K562 (cell line): Measurements from ENCODE around the gene SUPT5H. TPM values are rescaled to one million over a fixed set of nuclear protein-coding genes. Genes with fewer than 3 reads are reported as not detected.

Experiments
- BMI1 ChIP-seq: fragments of 150-350 bp; IDR thresholded peaks from 2 replicates; pipeline ENCODE4 v1.6.1; 2014; ENCODE audit warnings: low read length
- CBX3 ChIP-seq, 2 experiments: IDR thresholded peaks; 1 replicate in 1 of 2; 2 replicates in 1 of 2; pipeline ENCODE4 v1.6.1; 2012; ENCODE audit warnings: inconsistent platforms in 2 of 2, low read length in 2 of 2, borderline replicate concordance in 1 of 2, control low read depth in 1 of 2
- CREB5 ChIP-seq: fragments of 250-450 bp; sonication (Bioruptor Pico); IDR thresholded peaks from 2 replicates; pipeline ENCODE4 v1.5.0; 2020; ENCODE audit warnings: mild to moderate bottlenecking
- EGR1 ChIP-seq: fragments of 450-650 bp; conservative IDR thresholded peaks from 2 replicates; pipeline ENCODE4 v1.6.1; 2017; ENCODE audit warnings: mild to moderate bottlenecking
- ELF2 ChIP-seq: fragments of 250-450 bp; sonication (Bioruptor Pico); IDR thresholded peaks from 2 replicates; pipeline ENCODE4 v1.5.0; 2021; ENCODE audit warnings: mild to moderate bottlenecking
- EZH2 ChIP-seq: IDR thresholded peaks from 2 replicates; pipeline ENCODE4 v1.6.1; 2012; ENCODE audit warnings: low read depth, mild to moderate bottlenecking, inconsistent platforms, low read length, borderline replicate concordance
- ID3 ChIP-seq, 2 experiments: fragments of 250-450 bp in 1 of 2; fragments of 450-650 bp in 1 of 2; sonication (Bioruptor Pico) in 1 of 2; IDR thresholded peaks; 2 replicates each; pipeline versions ENCODE4 v1.6.1 to v1.8.0; 2016 to 2021; ENCODE audit warnings: mild to moderate bottlenecking in 2 of 2, moderate library complexity in 2 of 2, missing compliant biosample characterization in 1 of 2, missing genetic modification characterization in 1 of 2
- MAFF ChIP-seq: IDR thresholded peaks from 2 replicates; pipeline ENCODE4 v1.6.1; 2012; ENCODE audit warnings: low read length, improper control_type of control experiment
- MCM3 ChIP-seq: fragments of 450-650 bp; IDR thresholded peaks from 2 replicates; pipeline ENCODE4 v1.6.1; 2016
- MEF2A ChIP-seq: IDR thresholded peaks from 2 replicates; pipeline ENCODE4 v1.6.1; 2011; ENCODE audit warnings: low read depth, mild to moderate bottlenecking, low read length, moderate library complexity; ENCODE audit not compliant: control insufficient read depth
- MYBL2 ChIP-seq, 2 experiments: fragments of 450-650 bp in 1 of 2; sonication (generic) in 1 of 2; formaldehyde crosslinking in 1 of 2; IDR thresholded peaks; 2 replicates each; pipeline versions ENCODE4 v1.6.1 to v1.8.1; 2017 to 2022; ENCODE audit warnings: borderline replicate concordance in 1 of 2, inconsistent platforms in 1 of 2, low read depth in 1 of 2, mild to moderate bottlenecking in 1 of 2, missing genetic modification reagents in 1 of 2, moderate library complexity in 1 of 2
- NR2C1 ChIP-seq, 2 experiments: fragments of 450-650 bp; IDR thresholded peaks; 2 replicates each; pipeline ENCODE4 v1.6.1; 2017; ENCODE audit warnings: mild to moderate bottlenecking in 2 of 2, antibody characterized with exemption in 1 of 2, inconsistent platforms in 1 of 2, missing compliant biosample characterization in 1 of 2, missing genetic modification characterization in 1 of 2
- PHB2 ChIP-seq: fragments of 450-650 bp; IDR thresholded peaks from 2 replicates; pipeline ENCODE4 v1.6.1; 2017; ENCODE audit warnings: low read depth
- TARDBP ChIP-seq: fragments of 450-650 bp; IDR thresholded peaks from 2 replicates; pipeline ENCODE4 v1.6.1; 2016
- TFAP4 ChIP-seq: sonication (generic); formaldehyde crosslinking; IDR thresholded peaks from 2 replicates; pipeline ENCODE4 v1.8.0; 2022; ENCODE audit warnings: missing genetic modification reagents, mild to moderate bottlenecking, moderate library complexity, borderline replicate concordance
- YY1 ChIP-seq, 3 experiments: IDR thresholded peaks; 2 replicates each; pipeline ENCODE4 v1.6.1; 2011; ENCODE audit warnings: low read length in 2 of 3, mild to moderate bottlenecking in 2 of 3, moderate library complexity in 2 of 3, borderline replicate concordance in 1 of 3, control low read depth in 1 of 3, low read depth in 1 of 3; ENCODE audit not compliant: insufficient read depth in 3 of 3, insufficient replicate concordance in 2 of 3, control insufficient read depth in 1 of 3, insufficient read length in 1 of 3; ENCODE audit errors: extremely low read depth in 1 of 3
- ZBTB17 ChIP-seq: fragments of 450-650 bp; formaldehyde crosslinking; IDR thresholded peaks from 2 replicates; pipeline ENCODE4 v1.4.0; 2020; ENCODE audit warnings: mild to moderate bottlenecking
- ZBTB2 ChIP-seq: fragments of 450-650 bp; IDR thresholded peaks from 2 replicates; pipeline ENCODE4 v1.6.1; 2016; ENCODE audit warnings: antibody characterized with exemption
- ZNF212 ChIP-seq: fragments of 450-650 bp; formaldehyde crosslinking; IDR thresholded peaks from 2 replicates; pipeline ENCODE4 v1.4.0; 2020; ENCODE audit warnings: mild to moderate bottlenecking
- ZNF274 ChIP-seq: IDR thresholded peaks from 2 replicates; pipeline ENCODE4 v1.6.1; 2011; ENCODE audit warnings: low read depth, mild to moderate bottlenecking, low read length, moderate library complexity, borderline replicate concordance
- ZNF668 ChIP-seq: fragments of 250-450 bp; sonication (Bioruptor Pico); IDR thresholded peaks from 2 replicates; pipeline ENCODE4 v1.8.0; 2022; ENCODE audit warnings: mild to moderate bottlenecking, inconsistent platforms
- ZSCAN32 ChIP-seq: fragments of 450-650 bp; formaldehyde crosslinking; IDR thresholded peaks from 2 replicates; pipeline ENCODE4 v1.4.0; 2020; ENCODE audit warnings: mild to moderate bottlenecking, moderate library complexity
- polyA plus RNA-seq, 8 experiments: library from polyadenylated mRNA; depleted of rRNA in 4 of 8; stranded (reverse) in 5 of 8; unstranded in 3 of 8; fragments of >200 nt; fragmentation: Nextera tagmentation in 2 of 8; fragmentation: Illumina TruSeq in 1 of 8; extraction: Ambion mirVana in 2 of 8; extraction: Trizol in 1 of 8; gene quantifications; 2 replicates each; pipeline versions ENCODE4 v1.2.1 to v1.2.3, GENCODE V29; 2011 to 2014; ENCODE audit warnings: inconsistent platforms in 1 of 8, missing spikeins in 1 of 8
- total RNA-seq, 7 experiments: library from RNA; depleted of rRNA in 6 of 7; stranded (reverse); fragments of >200 nt in 6 of 7; fragmentation: Illumina TruSeq in 2 of 7; extraction: Trizol in 2 of 7; gene quantifications; 2 replicates each; pipeline versions ENCODE4 v1.2.1 to v1.2.3, GENCODE V29; 2011 to 2021; ENCODE audit warnings: low replicate concordance in 1 of 7

The SUPT5H gene
- total and polyA plus RNA-seq, 9 of the 15 experiments (the other 6 are each of a cell fraction or from before 2014, with no cell fraction given): 13.3 to 85.9 (median 35.9) TPM

GRCh38 chr19:39445196-39446111 lies at the start of gene SUPT5H (continued):
- TF ChIP-seq ZBTB2: 0 out of 2 replicates have a peak, but pooled peaks have one; percentile 47
- no peak for TF ChIP-seq ZNF212 (CRISPR knock-in tag)
- peak; percentile 64; the same call in 1 of the 2 replicates for TF ChIP-seq MAFF
- peak in 1 of 2 experiments; percentile 42; a peak in 1 of 3 replicates for TF ChIP-seq CBX3 (IDR thresholded peaks at IDR 0.05; ENCODE audit: borderline replicate concordance in 1 of 2, low read length in 2 of 2)
- peak; percentile 95 for TF ChIP-seq NR2C1 (IDR thresholded peaks at IDR 0.05)
- peak; percentile 97 for TF ChIP-seq NR2C1 (tag; IDR thresholded peaks at IDR 0.05)
- no peak for TF ChIP-seq BMI1
- TF ChIP-seq EZH2: no peak
- no peak for TF ChIP-seq PHB2
- peak; percentile 100 for TF ChIP-seq TFAP4 (CRISPR knock-in tag)
- TF ChIP-seq YY1 (IDR thresholded peaks at IDR 0.05; ENCODE audit: borderline replicate concordance in 1 of 3, control insufficient read depth in 1 of 3, extremely low read depth in 1 of 3, insufficient read depth in 3 of 3, insufficient read length in 1 of 3, insufficient replicate concordance in 2 of 3, low read depth in 1 of 3, low read length in 2 of 3): peak; percentile 94 to 100 (median 99)
- TF ChIP-seq ZSCAN32: no peak
- no peak for TF ChIP-seq ID3 (CRISPR knock-in tag; IDR thresholded peaks at IDR 0.05)
- no peak for TF ChIP-seq ID3 (tag; IDR thresholded peaks at IDR 0.05)
- no peak for TF ChIP-seq ZNF668 (CRISPR knock-in tag)
- peak; percentile 78; the same call in 1 of the 2 replicates for TF ChIP-seq ELF2 (CRISPR knock-in tag)
- no peak for TF ChIP-seq MCM3
- no peak for TF ChIP-seq TARDBP
- TF ChIP-seq MEF2A: no peak
- TF ChIP-seq EGR1: peak; percentile 72
- TF ChIP-seq ZBTB17 (CRISPR knock-in tag): no peak
- no peak for TF ChIP-seq CREB5 (CRISPR knock-in tag)
- no peak for TF ChIP-seq ZNF274
- TF ChIP-seq MYBL2 (IDR thresholded peaks at IDR 0.05; ENCODE audit: low read depth): peak; percentile 50; the same call in 1 of the 2 replicates
- TF ChIP-seq MYBL2 (CRISPR knock-in tag; IDR thresholded peaks at IDR 0.05; ENCODE audit: borderline replicate concordance): no peak
